CD4-positive, alpha-beta T cell treated with Interleukin-10 for 1 hour (primary cell): ENCODE data around the gene NME3.

Source experiments
- DNase-seq: peaks from one replicate; pipeline ENCODE4 v3.0.0-alpha.2; 2020

NME3 gene

DNA sequence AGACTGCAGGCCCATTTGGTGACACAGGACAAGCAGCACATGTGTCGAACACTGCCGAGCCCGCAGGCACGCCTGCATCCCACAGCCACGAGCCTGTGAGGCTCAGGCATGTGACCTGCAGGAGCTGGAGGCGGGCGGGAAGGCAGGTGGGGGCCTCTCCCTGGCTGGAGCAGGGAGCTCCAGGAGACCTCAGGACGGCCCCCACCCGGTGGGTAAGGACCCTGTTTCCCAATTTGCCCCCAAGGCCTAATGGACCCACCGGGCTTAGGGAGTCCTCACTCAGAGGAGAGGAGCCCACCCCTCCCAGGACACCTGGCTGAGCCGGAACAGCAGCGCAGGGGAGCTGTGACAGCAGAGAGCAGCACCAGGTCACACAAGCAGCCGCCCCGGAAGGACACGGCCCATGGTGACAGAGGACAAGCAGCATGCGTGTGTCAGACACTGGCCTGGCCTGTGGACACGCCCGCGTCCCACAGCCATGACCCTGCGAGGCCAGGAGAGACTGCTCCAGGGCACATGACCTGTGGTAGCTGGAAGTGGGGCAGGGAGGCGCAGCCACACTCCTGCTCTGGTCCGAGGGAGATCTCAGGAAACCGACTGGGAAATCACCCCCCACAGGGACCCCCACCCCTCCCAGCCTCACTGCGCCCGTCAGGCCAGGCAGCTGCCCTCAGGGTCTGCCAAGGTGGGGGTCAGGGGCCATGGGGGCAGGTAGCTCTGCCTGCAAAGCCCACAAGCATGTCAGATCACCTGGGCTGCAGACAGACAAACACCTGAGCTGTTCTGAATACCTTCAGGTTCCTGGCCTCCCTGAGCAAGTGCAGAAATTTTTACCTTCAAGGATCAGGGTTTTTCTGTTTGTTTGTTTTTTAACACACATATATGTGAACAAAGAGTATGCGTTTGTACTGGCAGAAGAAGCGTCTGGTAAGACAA is 8.7 kb upstream of the NME3 start:
- no peak for DNase-seq

DNA sequence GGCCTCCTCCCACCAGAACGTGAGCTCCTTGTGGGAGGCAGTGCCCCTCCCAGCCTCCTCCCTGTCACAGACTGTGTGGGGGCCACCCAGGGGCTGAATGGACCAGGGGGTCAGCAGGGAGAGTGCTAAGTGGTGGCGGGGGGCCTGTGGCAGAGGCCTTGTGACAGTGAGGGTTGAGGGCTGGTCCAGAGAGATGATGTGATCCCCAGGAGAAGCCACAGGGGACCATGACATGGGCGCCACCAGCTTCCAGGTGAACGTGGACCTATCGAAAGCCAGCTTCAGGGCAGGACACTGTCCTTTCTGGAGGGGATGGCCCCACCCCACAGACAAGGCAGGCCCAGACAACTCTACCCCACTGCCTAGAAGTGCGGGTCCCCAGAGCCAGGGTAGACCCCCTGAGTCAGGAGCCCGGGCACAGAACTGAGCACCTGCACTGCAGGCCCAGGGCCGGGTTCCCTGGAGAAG is 7.9 kb upstream of the NME3 start:
- DNase-seq, result no peak

DNA sequence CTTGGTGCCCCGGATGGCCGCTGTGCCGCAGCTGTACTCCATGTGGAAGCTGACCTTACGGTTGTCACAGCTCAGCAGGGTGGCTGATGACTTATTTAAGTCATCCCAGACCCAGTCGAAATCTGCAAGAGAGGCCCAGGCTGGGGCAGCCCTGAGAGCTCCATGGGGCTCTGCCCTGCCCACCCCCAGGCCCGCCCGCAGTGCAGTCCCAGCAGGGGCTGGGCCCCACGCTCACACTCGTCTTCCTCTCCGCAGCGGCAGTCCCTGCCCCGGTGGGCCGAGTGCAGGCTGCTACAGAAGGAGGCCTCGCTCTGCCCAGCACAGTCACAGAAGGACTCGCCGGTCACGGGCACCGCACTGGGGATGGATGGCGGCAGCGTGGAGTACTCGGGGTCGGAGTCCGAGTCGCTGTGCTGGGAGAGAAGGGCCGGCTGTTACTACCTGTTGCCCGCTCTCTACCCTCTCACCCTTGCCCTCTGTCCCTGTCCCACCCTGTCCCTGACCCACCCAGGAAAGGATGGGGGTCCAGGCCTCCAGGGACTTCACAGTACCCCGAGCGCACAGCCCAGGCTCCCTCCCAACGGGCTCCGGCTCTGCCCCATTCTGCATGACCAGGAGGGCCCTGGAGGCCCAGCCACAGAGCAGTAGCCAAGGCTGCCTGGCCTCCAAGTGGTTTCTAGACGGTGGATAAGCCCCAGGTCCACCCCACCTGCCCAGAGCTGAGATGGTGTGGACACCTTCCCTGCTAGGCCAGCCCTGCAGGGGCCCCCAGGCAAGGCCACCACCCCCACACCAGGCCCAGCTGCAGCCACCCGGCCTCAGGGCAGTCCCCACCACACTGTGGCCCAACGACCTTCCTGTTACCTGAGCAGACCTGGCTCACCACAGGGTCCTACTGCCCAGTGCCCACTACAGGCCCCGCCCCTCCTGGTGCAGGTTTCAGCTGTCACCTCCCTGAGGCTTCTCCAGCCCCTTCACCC is 7.1 kb upstream of the NME3 start:
- no peak for DNase-seq

DNA sequence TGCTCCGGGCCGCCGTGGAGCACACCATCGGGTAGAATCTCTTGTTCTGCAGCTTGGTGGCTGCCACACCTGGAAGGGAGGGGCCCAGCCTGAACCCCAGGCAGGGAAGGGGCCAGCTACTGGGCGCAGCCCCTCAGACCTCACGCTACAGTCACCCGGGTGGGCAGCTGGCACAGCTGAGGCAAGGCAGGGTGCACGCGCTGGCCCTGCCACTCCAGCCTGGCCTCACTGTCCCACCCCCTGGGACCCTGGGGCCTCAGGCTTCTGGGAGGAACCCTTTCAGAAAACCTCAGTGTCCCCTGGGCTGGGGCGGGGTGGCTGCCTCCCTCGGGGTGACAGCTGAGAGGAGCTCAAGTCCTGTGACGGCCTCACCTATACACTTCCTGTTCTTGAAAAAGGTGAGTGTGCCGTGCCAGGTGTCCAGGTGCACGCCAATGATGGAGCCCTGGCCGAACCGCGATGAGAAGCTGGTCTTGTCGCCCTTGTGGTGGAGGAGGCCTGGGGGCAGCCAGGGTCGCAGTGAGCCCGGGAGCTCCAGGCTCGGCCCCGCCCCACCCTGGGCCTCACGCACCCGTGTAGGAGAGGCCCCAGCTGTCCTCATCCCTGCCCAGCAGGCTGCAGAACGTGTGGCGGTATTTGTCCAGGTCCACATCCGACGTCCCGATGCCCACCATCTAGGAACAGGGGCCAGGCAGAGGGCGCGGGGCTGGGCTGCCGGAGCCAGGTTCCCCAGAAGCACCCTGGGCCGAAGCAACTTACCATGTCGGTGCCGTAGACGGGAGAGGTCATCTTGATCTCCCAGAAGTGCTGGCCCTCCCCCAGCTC is 6.2 kb upstream of the NME3 start:
- DNase-seq, result no peak

DNA sequence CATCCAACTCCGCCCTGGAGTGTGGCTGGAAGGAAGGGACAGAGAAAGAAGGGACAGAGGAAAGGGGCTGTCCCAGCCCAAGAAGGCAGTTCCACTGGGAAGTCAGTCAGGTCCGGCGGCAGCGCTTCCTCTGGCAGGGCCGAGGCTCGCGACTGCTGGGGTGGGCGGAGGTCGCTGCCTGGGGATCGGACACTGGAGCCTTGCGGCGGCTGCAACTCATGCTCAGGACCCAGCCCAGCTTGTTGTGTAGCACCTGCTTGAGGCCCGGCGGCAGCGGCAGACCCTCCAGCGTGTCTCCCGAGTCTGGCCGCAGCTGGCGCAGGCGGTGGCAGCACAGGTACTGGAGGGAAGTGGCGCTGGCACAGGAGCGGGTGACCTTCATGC is 5.6 kb upstream of the NME3 start:
- DNase-seq, result no peak

DNA sequence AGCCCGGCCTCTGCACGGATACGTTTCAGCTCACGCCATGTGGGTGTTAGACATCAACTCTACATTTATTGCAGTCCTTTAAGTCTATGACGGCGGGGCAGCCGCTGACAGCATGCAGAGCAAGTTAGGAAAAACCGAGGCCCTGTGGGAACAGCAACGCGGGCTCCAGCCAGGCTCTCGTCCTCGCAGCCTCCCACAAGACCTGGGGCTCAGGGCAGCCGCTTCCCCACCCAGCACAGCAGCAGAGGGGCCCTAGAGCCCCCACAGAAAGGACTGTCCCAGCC is 5.3 kb upstream of the NME3 start:
- no peak for DNase-seq

DNA sequence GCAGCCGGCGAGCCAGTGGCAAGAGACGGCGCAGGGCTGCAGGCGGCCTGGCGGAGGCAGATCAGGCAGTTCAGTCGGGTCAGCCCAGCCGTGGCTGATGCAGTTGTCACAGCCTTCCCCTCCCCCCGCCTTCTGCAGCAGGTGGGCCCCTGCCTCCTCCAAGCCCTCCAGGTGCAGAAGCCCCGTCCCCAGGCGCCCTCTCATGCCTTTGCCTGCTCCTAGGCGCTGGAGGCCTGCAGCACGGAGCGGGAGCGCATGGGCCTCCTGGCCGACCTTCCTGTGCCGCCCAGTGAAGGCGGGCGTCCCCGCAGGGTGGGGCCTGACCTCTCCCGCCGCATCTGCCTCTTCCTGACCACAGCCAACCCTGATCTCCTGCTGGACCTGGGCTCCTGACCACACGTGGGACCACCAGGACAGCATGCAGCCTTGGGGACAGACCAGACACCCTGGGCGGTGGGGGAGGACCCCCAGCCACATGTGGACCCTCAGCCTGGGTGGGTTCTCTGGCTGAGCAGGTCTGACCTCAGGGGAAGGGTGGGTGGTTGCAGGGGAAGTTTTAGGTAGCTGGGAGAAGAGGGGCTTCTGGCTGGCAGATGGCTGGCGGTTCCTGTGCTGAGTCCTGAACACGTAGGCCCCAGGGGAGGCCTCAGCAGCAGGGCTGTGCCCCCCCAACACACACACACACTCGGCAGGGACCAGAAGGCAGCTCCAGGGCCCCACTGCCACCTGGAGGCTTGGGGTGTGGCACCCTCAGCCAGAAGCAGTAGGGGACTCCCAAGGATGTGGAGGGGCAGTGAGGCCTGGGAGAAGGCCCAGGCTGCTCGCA is 4.7 kb upstream of the NME3 start:
- DNase-seq, result no peak

DNA sequence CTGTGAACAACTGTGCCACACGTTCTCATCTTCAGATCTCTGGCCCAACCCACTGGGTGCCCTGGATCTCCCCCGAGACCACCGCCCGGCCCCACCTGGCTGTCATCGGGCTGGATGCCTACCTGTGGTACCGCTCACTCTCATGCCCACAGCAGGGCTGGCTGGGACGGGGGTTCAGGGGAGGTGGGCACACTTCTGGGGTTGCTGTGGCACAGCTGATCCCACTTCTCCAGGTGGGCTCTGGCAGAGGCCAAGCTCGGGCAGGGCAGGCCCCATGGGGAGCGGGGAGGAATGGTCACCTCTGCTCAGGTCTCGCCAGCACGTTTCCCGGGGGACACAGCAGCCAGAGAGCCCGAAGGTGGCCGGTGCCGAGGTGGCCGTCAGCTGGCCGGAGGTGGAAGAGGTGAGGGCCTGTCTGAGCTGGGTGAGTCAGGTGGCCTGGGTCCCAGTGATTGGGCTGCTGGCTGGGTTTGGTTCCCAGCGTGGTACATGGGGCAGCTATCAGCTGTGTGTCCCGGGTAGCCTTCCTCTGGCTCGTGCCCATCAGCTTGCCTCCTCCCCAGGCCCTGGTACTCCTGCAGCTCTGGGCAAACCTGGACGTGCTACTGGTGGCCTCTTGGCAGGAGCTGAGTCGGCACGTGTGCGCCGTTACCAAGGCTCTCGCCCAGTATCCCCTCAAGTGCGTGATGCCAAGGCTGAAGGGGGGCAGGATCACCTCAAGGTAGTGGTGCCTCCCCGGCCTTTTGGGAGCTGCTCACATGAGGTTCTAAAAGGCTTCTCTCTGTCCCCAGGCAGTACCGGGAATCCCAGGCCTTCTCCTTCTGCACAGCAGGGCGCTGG is 3.9 kb upstream of the NME3 start:
- DNase-seq, result no peak

DNA sequence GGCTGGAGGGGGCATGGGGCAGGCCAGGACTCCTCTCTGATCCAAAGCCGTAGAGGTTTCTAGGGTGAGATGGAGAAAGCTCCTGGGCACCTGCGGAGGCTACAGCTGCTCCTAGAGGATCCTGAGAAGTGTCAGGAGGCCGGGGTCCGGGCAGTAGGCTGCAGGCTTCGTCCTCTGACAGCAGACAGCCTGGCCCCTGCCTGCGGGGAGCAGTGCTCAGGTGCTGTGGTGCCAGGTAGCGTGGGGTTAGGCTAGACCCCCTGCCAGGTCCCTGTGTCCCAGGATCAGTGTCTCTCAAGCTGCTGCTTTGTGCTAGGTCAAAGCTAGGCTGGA is 3.1 kb upstream of the NME3 start:
- DNase-seq, result no peak

DNA sequence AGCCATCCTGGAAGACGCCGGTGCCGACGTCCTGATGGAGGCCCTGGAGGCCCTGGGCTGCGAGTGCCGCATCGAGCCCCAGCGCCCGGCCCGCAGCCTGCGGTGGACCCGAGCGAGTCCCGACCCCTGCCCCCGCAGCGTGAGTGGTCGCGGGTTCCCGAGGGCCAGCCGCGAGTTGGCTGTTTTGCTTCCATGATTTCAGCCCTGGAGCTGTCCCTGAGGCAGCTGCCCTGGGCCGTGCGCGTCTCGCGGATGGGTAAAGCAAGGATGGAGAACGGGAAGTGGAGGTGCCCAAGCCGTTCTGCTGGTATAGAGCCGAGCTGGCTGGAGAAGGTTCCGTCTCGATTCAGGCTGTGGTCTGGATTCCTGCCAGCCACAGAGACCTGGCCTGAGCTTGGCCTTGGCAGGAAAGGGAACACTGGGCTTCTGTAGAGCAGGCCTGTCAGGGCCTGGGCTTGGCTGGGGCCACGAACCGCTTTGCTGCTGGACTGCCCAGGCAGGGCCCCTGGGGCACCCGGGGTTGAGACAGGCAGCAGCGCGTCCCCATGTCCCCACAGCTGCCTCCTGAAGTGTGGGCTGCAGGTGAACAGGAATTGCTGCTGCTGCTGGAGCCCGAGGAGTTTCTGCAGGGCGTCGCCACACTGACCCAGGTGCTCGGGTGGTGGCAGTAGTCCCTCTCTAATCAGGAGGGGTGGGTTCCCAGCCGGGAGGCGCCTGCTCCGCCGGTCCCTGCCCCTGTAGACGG is 2.5 kb upstream of the NME3 start:
- no peak for DNase-seq

DNA sequence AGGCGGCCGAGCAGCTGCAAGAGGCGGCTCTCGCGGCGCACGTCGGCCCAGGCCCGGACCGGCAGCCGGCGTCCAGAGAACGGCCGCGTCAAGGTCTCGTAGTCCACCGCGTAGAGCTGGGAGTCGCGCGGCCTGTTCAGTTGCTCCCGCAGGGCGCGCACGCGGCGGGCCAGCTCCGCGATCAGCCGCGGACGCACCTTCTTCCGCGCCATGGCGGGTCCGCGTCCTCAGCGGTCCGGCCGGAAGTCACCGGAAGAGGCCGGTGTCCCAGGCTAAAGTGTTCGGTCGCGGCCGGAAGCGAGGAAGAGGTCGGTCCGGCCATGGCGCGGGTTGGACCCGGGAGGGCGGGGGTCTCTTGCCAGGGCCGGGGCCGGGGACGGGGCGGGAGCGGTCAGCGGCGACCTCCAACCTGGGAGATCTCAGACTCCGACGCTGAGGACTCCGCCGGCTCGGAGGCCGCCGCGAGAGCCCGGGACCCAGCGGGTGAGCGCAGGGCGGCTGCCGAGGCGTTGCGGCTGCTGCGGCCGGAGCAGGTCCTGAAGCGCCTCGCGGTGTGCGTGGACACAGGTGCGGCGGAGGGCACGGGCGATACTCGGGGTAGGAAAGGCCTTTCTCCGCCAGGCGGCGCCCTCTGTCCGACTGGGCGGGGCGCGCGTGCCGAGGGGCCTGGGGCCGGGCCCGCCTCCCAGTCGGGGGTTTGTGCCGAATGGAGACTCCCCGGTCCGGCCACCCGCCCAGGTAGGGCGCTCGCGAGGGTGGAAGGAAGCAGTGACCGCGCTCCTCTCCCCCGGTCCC is 1.8 kb upstream of the NME3 start, which contains the start of gene MRPS34:
Gene MRPS34 (minus strand): TSS at position 227 of the 795 bp plus-strand sequence. CDS start 15 bp downstream, at position 212.
- peak; percentile 85 for DNase-seq

DNA sequence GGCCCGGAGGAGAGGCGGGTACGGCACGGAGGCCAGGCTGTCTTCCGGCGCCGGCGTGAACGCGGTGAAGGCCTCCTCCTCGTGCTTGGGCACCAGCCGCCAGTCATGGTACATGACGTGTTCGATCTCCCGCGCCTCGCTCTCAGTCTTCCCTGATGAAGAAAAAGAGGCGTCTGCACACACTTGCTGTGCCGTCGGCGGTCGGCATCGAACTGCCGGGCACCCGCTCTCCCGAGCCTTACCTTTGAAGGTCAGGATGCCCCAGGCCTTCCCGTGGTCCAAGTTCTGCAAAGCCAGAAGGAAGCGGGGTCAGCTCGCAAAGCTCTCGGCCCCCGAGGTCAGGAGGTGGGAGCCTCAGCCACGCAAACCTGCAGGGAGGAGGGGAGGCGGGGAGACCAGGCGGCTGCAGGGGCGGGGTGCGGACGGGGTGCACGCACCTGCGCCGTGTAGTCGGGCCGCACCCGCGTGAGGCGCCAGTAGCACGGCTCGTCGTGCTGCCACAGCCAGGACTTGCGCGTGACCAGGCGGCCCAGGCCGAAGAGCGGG is 1.1 kb upstream of the NME3 start, which contains the start of gene EME2:
Gene EME2 (plus strand): TSS at position 449 of the 546 bp plus-strand sequence. CDS start 418 bp downstream, outside the sequence.
- peak; percentile 35 for DNase-seq

DNA sequence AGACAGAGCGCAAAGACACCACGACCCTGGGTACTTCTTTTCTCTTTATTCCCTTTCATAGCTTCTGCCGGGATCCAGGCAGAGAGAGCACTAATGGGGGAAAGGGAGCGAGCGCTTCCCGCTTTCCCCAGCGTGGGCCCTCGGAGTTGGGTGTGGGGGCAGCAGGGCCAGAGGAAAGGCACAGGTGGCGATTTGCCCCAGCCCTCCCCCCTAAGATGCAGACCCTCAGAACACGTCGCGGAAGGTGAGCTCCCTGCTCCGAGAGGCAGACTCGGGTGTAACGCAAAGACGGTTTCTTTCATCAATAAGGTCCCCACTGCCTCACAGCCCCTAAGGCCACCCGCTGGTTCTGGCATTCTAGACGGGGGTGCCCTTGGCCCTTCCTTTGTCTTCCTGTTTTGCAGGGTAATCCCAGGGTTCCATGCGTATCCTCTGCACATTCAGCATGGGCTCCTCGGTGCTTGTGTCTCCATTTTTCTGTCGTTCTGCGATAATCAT is 570 bp upstream of the NME3 start:
- no peak for DNase-seq

DNA sequence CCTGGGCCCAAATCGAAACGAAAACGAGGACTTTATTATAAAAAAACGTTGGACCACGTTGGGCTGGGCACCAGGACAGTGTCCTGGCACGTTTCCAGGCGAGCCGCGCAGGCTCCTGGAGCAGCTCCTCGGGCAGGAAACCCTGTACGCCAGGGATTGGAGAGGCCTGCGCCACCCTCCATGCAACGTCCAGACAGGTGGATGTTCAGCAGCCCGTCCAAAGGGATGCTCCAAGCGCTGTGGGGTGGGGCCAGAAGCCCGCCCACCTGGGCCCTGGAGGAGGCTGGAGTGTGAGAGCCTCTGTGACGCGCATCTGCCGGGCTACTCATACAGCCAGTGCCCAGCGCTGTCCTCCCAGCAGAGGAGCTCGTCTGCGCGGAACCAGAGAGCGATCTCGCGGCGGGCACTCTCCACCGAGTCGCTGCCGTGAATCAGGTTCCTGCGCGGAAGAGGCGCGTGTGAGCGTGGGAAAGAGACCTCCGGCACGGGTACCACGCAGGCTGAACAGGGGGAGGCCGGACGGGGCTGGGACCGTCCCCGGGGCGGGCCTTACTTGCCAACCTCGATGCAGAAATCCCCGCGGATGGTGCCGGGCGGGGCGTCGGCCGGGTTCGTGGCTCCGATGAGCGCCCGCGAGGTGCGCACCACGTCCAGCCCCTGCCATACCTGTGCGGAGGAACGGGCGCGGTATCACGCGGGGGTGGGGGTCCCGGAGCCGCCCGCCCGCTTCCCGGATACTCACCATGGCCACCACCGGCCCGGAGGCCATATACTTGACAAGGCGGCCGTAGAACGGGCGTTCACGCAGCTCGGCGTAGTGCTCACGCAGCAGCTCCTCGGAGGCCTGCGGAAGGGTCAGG is 785 bp downstream of the NME3 start:
- peak; percentile 67 for DNase-seq

DNA sequence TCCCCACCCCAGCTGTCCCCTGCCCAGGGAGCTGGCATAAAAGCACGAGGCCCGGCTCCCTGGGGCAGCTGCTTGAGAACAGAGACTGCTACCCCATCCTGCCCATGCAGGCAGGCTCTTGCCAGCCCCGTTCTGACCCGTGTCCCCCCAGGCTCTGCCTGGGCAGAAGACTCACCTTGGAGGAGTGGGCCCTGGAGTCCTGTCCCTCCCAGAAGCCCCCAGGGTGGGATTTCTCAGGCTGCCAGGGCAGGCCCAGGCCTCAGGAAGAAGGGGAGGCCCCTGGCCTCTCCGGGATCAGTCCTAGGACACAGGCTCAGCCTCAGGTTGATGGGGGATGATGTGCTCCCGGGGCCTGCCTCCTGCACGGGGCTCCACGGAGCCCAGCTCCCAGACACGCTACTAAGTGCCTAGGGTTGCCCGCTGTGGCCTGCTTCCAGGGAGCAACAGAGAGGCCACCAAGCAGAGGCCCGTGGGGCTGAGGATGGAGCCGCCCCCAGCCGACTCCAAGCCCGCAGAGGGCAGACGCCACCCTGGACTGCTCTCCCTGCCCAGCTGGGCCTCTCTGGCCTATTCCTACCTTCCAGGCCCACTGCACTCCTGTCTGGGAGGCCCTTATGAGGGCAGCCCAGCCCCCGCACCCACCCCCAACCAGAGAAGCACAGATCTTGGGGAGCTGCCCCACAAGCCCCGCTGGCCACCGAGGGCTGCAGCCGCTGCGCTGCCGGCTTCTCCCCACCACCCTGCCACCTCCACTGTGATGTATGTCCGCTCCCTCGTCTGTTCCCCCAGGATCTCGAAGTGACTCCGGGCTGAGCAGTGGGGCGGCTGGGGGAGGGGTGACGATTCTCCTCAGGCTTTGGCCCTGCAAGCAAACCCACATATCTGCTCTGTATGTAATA is 1.7 kb downstream of the NME3 start:
- no peak for DNase-seq

DNA sequence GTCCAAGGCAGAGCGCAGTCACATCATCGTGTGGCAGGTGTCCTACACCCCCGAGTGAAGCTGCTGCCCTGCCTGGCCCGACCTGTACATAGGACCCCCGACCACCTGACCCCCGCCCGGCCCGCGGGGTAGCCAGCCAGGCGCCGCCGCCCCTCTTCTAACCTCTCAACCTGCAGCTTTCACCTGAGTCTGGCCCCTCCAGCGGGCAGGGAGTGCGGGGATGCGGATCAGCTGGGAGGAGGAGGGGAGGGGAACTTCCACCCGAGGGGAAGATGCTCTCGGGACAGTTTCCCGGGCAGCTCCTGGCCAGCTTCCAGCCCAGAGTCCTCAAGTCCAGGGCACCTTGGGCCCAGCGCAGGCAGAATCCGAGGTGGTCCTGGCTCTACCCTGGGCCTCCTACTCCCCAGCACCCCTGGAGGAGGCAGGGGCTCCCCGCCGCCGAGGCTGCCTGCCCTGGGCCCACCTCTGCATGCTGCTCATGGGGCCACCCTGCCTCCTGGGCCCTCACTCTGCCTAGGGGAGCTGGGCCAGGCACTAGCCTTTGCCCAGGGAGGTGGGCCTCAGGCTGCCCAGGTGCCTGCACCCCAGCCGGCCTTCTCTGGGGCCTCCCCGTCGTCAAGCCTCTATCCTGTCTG is 2.5 kb downstream of the NME3 start:
- no peak for DNase-seq
